Left kidney (tissue), 8 donors: ENCODE measurements around the gene ABCC3. TPM values are rescaled to one million over a fixed set of nuclear protein-coding genes. Genes with fewer than 3 reads are reported as not detected.
A peak's percentile ranks its signal among the peaks of the same experiment; 100 is the strongest.

Source experiments
- DNase-seq: peaks from one replicate; pipeline ENCODE4 v3.0.0-alpha.2; 2013
- long read RNA-seq, 8 donors: transcript quantifications; one replicate each; lab custom pipeline, GENCODE V29; 2026
- polyA plus RNA-seq: library from polyadenylated mRNA; unstranded; fragments of 120-200 nt; gene quantifications from one replicate; pipeline ENCODE4 v1.2.1, GENCODE V29; 2013; ENCODE audit not compliant: insufficient read length

The ABCC3 gene, protein sequence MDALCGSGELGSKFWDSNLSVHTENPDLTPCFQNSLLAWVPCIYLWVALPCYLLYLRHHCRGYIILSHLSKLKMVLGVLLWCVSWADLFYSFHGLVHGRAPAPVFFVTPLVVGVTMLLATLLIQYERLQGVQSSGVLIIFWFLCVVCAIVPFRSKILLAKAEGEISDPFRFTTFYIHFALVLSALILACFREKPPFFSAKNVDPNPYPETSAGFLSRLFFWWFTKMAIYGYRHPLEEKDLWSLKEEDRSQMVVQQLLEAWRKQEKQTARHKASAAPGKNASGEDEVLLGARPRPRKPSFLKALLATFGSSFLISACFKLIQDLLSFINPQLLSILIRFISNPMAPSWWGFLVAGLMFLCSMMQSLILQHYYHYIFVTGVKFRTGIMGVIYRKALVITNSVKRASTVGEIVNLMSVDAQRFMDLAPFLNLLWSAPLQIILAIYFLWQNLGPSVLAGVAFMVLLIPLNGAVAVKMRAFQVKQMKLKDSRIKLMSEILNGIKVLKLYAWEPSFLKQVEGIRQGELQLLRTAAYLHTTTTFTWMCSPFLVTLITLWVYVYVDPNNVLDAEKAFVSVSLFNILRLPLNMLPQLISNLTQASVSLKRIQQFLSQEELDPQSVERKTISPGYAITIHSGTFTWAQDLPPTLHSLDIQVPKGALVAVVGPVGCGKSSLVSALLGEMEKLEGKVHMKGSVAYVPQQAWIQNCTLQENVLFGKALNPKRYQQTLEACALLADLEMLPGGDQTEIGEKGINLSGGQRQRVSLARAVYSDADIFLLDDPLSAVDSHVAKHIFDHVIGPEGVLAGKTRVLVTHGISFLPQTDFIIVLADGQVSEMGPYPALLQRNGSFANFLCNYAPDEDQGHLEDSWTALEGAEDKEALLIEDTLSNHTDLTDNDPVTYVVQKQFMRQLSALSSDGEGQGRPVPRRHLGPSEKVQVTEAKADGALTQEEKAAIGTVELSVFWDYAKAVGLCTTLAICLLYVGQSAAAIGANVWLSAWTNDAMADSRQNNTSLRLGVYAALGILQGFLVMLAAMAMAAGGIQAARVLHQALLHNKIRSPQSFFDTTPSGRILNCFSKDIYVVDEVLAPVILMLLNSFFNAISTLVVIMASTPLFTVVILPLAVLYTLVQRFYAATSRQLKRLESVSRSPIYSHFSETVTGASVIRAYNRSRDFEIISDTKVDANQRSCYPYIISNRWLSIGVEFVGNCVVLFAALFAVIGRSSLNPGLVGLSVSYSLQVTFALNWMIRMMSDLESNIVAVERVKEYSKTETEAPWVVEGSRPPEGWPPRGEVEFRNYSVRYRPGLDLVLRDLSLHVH (N-terminal part only)
- polyA plus RNA-seq = 11.8 TPM
- long read RNA-seq, donor 1, full-length matches to known transcripts = 2 of 2 reads
- long read RNA-seq, donor 1, partial matches to known transcripts = 0 of 2 reads
- long read RNA-seq, donor 1, other reads (novel, unspliced or antisense) = 0 of 2 reads
- long read RNA-seq, donor 2 = 0 reads
- long read RNA-seq, donor 3 = 0 reads
- long read RNA-seq, donor 4 = 0 reads
- long read RNA-seq, donor 5, partial matches to known transcripts = 0 of 1 reads
- long read RNA-seq, donor 5, other reads (novel, unspliced or antisense) = 0 of 1 reads
- long read RNA-seq, donor 6, partial matches to known transcripts = 0 of 2 reads
- long read RNA-seq, donor 6, other reads (novel, unspliced or antisense) = 0 of 2 reads
- long read RNA-seq, donor 7, full-length matches to known transcripts = 1 of 1 reads
- long read RNA-seq, donor 7, partial matches to known transcripts = 0 of 1 reads
- long read RNA-seq, donor 7, other reads (novel, unspliced or antisense) = 0 of 1 reads
- long read RNA-seq, donor 8, partial matches to known transcripts = 0 of 1 reads
- long read RNA-seq, donor 8, other reads (novel, unspliced or antisense) = 0 of 1 reads

DNA sequence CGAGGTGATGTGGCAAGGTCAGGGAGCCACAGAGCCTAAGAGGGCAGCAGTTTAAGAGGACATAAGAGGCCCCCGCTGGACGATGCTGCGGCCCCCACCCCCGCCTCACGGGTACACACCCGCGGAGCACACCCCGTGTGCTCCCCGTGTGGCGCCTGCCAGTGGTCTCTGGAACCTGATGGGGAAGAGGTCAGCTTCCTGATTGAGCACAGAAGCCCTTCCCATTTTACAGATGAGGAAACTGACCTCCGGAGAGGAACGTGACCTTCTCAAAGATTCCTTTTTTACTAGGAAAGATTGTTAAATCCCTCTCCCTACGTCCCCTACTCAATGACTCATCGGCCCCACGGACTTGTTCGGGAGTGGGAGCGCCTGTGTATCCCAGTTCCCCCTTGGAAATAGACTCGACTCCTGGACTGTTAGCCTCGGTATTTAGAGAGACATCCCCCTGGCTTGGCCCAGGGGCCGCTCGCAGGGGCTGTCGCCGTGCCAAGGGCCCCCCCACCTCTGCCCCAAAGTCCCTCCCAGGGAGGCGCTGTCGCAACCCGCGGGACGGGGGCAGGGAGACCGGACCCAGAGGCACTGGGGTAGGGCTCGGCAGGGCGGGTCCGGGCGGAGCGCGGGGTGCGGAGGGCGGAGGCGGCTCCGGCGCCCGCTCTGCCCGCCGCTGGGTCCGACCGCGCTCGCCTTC, at the start of gene ABCC3:
Gene ABCC3 (plus strand): TSS at position 658 of the 691 bp plus-strand sequence. CDS start 56 bp downstream, outside the sequence.
- DNase-seq = no peak

DNA sequence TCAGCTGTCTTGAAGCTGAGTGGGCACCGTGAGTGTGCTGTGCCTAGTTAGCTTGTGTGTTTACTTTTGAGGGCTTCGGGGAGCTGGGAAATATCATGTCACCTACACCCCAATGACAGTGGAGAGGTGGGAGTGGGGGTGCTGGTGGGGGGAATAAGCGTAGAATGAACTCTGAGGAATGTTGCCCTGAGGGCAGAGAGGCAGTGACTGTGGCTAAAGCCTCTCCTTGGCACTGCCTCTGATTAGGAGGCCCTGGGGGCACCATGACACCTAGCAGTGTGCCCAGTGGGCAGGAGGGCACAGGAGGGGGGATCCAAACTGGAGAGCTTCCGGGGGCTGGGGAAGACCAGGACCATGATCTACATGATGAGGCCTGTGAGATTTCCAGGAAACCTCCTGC, 49.3 kb upstream of the ABCC3 start:
- no peak for DNase-seq

DNA sequence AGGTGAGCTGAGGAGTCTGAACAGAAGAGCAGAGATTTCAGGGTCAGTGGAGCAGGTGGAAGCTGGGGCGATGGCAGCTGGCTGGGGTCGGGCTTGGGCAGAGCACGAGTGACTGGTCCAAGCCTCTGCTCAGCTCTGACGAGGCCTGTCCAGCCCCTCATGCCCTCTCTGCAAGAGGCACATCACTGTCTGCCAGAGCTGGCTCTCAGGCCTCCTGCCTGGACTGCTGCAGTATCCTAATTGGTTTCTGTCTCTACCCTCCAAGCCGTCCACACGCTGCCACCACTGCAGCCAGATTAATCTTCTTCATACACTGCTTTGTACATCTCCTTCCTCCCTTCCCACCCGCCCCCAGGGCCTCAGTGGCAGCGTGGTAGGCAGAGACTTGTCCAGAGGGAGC, 48.8 kb upstream of the ABCC3 start:
- DNase-seq = no peak

DNA sequence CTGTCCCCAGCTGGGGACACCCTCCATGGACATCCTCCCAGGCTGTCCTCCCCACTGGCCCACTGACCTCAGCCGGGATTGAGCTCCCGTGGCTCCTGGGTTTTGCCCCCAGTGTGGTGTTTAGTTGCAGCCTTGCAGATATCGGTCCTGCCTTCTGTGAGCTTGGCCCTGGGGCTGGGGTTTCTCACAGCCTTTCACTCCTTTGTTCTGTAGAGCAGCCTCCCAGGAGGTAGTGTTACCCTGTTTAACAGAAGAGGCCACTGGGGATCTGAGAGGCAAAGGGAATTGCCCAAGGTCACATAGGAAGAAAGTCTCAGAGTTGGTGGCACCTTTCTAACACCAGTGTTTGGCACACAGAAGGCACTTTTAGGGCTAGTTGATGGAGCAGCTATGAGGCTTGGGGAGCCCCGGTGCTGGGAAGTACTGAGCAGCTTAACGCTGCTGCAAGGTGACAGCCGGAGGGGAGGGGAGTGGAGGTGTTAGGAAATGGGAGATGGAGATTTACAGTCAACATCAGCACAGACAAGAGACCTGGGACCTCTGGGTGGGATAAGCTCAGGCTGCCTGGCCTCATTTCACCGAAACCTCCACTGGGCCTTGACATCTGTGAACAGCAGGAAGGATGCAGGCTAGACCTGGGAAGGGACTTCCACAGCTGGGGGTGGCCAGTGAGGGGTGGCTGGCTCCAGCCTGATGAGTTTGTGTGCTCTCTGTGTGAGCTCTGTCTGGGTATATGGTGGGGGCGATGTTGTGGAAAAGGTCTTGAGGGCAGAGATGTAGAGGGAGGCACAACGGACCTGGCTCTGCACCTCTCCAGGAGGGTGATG, 48.0 kb upstream of the ABCC3 start:
- no peak for DNase-seq

DNA sequence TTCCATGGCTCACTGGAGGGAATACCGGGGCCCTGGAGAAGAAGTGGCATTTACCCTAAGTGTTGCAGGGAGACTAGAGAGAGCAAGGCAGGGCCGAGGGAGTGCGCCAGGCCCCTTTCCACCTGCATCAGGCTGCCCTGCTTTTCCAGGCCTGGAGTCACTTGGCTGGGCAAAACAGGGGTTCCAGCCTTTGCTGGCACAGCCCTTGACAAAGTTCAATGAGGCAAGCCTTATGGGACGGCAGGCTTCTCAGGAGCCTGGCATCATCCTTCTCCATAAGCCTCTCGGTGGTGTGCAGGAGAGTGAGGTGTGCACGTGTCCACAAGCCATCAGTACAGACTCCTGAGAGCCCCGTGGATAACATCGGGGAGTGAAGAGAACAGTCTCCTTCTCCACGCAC, 47.1 kb upstream of the ABCC3 start:
- no peak for DNase-seq

DNA sequence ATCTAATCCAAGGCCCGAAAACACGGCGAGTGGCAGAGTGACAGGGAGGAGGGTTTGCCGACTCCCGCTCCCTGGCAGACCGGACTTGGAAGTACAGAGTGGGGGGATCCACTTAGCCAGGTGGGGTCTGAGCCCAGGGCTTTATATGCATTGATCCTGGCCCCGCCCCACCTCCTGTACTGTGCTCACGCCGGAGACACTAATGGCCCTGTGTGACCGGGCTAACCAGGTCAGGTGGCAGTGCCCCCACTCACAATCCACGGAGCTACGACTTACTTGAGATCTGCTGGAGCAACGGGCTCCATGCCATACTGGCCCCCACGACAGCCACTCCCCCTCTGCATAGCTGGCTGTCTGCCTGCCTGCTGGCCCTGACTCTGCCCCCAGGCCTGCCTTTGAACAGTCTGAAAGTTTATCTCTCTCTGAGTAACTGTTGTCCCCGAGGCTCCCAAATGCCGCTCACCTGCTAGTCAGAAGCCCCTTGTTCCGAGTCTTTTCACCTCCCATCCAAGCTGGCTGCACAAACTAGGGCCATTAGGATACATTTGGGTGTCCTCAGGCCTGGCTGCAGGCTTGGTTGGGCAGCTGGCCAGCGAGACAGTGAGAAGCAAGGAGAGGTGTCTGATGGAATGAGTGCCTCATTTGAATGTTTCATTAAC, 46.2 kb upstream of the ABCC3 start:
- DNase-seq = no peak

DNA sequence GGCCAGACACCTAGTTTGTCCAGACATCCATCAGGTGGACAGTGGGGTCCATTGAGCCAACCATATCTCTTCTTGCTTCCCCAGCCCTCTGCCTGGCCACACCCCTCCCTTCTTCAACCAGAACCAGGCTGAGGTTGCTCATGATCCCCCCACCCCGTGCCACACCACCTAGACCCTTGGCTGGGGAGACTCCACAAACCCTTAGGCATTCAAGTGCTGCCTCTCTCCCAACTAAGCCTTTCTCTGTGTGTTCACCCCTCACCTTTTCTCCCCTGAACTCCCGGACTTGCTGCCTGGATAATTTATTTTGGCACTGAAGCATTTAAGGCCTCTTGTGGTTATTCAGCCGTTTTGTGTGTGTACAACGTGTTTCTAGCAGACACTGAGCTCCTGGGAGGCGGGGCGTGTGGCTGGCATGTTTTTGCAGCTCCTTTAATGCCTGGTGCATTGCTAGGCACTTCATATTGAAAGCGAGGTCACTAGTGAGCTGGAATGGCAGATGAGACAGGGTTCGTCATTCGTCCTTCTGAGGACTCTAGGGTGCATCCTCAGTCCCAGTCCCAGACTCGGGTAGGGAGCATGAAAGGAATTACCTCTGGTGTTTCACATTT, 45.5 kb upstream of the ABCC3 start:
- no peak for DNase-seq

DNA sequence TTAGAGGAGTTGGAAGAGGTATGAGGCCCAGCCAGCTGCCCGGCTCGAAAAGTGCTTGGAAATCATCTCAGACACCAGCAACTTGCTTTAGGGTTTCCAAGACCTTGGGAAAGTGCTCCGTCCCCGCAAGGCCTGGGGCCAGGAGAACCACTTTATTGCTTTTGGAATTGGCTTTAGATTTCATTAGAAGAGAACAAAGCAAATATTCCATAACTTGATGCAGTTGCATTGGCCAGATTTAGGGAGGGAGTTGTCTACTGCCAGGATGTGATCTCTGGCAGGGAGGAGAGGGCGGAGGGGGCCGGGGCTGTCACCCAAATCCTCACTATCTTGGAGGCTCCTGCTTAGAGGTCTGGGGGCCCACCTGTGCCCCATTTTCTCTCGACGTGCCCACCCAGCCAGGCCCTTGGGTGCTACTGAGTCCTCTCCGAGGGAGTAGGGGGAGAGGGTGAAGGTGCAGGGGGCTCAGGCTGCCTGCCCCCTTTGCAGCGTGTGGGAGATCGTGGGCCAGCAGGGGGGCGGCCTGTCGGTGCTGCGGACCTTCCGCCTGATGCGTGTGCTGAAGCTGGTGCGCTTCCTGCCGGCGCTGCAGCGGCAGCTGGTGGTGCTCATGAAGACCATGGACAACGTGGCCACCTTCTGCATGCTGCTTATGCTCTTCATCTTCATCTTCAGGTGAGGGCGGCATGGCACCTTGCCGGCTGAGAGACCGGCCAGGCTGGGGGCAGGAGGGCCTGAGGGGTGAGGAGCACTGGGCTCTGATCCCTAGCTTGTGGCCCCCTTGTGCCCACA, 43.5 kb upstream of the ABCC3 start:
- DNase-seq = no peak

DNA sequence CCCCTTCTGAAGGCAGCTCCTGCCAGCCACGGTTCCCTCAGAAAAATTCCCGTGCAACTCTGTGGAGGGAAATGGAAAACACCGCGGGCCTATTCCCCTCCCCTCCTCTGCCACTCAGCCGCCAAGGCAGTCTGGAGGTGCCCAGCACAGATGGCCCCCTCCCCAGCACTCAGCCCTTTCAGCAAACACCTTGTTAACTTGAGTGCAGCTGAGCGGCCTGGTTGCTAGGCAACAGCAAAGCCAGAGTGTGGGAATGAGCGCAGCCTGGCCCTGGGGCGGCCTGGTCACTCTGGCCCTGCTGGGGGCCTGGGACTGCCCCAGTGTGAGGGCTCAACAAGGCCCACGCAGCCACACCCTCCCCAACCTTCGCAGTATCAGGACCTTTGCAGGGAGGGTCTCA, 41.4 kb upstream of the ABCC3 start:
- peak; percentile 72 for DNase-seq

DNA sequence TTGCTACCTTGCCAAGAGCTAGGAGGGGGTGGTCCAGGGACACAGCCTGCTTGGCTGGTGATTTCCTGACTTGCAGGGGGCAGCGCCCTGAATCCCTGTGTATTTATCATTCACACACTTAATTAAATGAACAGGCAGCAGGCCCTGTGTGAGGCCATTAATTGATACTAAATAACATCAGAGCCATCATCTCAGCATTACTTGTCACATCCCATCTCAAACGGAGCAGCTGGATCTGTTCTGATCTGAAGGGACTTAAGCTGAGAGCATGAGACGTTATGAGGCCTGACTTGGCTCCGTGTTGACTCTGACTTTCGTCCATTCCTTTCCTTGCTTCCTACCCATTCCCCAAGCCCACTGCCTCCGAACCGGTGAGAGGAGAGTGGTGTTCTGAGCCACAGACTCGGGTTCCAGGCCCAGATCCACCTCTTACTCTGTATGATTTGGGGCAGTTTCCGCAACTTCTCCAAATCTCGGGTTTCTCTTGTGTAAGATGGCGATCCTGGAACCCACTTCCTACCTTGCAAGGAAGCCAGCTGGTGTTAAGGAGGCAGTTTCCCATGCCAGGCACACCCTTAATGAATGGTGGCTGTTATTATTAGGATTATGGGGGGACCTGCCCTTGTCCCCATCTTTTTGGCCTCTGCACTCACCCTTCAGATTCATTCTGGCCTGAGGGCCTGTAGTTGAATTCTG, 40.4 kb upstream of the ABCC3 start:
- no peak for DNase-seq

DNA sequence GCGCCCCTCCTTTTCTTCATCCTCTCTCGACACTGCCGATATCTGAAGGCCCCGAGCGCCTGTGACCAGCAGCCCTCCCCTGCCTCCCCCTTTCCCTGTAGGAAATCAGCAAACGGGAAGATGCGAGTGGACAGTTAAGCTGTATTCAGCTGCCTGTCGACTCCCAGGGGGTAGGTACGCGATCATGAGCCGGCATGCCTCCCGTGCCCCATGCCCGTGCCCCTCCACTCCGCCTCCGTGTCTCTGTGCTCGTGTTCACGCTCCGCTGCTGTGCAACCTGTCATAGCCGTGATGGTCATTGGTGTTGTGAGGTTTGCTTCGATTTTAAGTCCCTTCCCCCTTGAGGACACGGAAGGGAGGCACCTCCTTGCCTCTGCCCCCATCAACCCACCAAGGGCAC, 39.8 kb upstream of the ABCC3 start:
- DNase-seq = no peak

DNA sequence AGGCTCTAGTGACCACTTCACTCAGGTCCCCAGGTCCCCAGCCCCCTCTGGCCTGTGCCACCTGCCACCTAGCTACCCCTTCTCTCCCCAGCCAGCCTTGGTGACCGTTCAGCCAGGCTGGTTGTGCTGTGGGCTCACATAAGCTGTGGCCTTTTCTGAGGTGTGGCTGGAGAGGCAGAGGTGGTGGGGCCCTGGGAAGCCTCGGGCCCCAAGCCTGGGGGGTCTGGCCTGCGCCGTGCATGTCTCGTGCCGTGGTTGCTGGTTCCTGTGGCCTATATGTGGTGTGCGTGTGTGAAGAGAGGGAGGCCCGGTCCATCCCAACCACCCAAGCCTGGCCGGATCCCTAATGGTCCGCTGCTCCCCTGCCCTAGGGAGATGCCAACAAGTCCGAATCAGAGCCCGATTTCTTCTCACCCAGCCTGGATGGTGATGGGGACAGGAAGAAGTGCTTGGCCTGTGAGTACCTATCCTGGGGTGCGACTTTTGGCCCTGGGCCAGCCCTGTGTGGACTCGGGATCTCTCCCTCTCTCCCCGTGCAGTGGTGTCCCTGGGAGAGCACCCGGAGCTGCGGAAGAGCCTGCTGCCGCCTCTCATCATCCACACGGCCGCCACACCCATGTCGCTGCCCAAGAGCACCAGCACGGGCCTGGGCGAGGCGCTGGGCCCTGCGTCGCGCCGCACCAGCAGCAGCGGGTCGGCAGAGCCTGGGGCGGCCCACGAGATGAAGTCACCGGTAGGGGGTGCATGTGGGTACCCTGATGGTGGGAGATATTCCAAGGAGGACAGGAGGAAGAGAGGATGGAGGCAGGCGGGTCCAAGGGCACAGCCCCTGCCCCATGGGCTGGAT, 38.3 kb upstream of the ABCC3 start:
- no peak for DNase-seq

DNA sequence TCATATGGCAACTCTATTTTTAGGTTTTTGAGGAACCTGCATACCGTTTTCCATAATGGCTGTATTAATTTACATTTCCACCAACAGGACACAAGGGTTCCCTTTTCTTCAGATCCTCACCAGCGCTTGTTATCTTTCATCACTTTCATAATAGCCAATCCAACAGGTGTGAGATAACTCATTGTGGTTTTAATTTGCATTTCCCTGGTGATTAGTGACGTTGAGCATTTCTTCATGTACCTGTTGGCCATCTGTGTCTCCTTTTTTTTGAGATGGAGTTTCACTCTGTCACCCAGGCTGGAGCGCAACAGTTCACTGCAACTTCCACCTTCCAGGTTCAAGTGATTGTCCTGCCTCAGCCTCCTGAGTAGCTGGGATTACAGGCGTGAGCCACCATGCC, 36.2 kb upstream of the ABCC3 start:
- DNase-seq = no peak

DNA sequence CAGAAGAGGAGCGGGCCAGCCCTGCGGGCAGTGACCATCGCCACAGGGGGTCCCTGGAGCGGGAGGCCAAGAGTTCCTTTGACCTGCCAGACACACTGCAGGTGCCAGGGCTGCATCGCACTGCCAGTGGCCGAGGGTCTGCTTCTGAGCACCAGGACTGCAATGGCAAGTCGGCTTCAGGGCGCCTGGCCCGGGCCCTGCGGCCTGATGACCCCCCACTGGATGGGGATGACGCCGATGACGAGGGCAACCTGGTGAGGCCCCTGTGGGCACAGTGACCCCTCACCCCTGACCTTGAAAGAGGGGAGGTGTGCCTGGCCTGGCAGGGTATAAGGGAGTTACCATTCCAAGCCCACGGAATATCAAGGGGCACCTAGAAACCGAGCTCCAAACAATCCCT, 35.1 kb upstream of the ABCC3 start:
- DNase-seq = no peak

DNA sequence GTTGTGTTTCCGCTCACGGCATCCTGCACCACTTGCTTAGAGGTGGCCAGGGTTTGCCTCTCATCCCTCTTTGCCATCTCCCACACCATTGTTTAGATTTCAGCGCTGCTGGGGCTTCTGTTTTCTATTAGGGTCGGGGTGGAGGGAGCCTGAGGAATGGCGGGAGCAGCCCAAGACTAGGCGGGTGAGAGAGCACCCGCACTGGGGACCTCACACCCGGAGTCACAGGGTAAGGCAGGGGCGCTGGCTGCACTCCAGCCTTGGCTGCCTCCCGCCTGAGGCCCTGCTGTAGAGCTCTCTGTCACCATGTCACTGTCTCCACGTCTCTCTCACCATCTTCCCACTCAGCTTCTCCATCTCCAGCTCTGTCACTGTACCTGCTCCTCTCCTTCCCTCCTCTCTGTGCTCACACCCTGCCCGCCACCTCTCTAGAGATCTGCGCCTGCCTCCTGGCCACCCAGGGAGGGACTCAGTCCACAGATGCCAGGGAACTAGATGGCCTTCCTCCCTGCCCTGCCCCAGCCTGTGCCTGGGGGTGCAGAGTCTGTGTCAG, 32.8 kb upstream of the ABCC3 start:
- no peak for DNase-seq

DNA sequence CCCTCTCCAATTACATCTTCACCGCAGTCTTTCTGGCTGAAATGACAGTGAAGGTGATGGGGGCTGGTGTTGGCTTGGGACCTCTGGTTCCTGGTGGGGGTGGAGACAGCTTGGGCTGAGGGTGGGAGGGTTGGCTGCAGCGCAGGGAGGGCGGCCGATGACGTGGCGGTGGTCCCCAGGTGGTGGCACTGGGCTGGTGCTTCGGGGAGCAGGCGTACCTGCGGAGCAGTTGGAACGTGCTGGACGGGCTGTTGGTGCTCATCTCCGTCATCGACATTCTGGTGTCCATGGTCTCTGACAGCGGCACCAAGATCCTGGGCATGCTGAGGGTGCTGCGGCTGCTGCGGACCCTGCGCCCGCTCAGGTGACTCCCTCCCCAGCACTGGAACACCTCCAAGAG, 31.8 kb upstream of the ABCC3 start:
- no peak for DNase-seq
